HG02885 (cell line): ENCODE data around the gene CERS1.

Source experiments
- ATAC-seq: cut with Tn5 transposase; IDR thresholded peaks from one replicate; pipeline ENCODE4 v1.9.1; 2021; ENCODE audit warnings: mild to moderate bottlenecking; ENCODE audit not compliant: unreplicated experiment, poor library complexity

Gene CERS1

DNA sequence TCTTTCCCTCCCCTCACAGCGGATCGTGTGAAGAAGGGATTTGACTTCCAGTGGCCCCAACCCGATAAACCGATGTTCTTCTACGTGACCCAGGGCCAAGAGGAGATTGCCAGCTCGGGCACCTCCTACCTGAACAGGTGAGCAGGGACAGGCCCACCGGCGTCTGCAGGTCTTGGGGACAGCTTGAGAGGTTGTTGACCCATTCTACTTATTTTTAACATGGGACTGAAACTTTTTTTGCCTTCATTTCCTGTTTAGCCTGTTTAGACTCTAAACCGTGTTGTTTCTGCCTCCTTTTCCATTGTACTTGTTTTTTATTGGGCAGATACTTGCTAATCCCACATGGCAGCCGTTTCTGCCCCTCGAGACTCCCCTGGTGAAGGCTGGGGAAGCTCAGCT lies 35.7 kb downstream of the CERS1 start:
- no peak for ATAC-seq

DNA sequence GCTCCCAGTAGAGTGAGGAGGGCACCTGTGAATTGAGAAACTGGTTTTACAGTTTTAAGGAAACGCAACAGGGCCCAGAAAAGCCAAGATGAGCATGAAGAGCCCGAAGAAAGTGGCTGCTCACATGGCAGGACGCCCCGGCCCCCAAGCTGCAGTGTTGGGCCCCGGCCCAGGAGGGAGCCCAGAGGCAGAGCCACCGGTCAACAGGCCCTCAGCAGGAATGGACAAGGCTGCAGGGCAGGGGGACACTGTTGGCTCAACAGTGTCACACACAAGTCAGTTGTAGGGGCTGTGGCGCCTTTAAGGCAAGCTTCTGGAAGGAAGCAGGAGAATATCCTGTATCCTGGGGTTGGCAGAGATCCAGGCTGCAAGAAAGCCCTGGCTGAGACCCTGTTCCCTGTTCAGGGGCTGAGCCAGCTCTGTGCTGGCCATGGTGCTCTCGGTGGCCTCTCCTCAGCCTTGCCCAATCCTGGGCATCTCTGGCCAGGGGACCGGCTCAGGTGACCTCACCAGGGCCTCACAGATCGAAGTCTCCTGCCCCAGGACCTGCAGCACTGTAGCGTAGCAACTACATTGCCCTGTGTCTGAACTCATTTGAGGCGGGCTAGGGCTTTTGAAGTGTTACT lies 36.2 kb downstream of the CERS1 start:
- no peak for ATAC-seq

DNA sequence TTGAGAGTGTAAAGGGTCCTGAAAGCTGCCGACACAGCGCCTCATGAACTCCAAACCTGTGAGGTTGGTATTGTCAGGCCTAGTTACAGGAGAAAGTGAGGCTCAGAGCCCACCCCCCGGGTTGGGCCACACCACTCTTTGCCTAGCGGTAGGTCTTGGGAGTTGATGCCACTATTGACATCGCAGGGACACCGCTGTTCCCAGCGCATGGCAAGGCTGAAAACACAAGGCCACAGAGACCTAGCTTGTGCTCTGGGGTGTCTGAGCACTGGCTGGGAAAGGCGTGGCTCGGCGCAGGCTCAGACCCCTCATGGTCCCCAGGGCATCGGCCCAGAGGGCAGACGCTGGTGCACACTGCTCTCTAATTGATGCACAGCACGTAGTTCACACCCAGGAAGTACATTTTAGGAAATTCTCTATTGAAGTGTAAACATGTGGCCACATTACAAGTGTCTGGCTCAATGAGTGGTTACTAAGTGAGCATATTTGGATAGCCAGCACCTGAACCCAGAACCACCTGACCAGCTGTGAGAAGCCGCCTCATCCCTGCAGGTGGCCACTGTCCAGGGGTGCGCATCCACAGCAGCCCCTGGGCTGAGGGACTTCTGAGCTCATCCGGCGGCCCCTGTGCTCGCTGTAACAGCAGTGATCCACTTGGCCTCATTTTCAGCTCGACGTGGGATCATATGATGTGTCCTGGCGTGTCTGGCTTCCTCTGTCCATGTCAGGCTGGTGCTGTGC lies 36.9 kb downstream of the CERS1 start:
- ATAC-seq, result no peak

DNA sequence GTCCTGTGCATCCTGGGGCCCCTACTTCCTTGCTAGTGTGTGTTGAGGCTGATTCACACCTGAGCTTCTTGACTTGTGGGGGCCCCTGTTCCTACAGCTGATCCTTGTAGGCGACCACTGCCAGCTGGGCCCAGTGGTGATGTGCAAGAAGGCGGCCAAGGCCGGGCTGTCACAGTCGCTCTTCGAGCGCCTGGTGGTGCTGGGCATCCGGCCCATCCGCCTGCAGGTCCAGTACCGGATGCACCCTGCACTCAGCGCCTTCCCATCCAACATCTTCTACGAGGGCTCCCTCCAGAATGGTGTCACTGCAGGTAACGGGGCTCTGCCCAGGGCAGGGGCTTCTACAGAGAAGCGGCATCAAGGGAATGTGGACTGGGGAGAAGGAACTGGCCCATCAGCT lies 38.7 kb downstream of the CERS1 start:
- no peak for ATAC-seq

DNA sequence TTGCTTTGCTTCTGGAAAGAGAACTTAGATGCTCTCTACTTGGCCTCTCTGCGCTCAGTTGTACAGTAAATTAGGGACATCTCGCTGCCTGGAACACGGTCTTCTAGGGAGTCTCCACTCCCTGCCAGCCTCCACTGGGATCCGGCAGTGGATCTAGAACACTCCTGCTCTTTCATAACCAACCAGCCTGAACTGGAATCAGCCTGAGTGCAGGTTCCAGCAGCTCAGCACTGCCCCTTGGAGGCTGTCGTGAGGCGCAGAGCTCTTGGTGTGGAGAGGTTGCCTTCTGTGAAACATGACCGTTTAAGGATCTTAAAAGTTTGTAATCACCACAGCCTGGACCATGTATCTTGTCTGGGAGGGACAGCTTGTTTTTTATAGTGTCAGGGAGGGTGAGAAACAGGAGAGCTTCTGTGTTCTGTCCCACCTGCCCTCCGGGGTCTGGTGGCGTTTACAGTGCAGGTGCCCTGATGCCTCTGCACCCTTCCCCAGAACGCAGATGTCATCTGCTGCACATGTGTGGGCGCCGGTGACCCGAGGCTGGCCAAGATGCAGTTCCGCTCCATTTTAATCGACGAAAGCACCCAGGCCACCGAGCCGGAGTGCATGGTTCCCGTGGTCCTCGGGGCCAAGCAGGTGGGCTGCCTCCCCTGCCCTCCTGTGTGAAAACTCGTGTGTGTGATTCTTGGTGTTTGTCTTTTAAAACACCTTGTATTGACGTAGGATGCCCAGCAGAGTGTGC lies 39.4 kb downstream of the CERS1 start:
- ATAC-seq, result no peak

DNA sequence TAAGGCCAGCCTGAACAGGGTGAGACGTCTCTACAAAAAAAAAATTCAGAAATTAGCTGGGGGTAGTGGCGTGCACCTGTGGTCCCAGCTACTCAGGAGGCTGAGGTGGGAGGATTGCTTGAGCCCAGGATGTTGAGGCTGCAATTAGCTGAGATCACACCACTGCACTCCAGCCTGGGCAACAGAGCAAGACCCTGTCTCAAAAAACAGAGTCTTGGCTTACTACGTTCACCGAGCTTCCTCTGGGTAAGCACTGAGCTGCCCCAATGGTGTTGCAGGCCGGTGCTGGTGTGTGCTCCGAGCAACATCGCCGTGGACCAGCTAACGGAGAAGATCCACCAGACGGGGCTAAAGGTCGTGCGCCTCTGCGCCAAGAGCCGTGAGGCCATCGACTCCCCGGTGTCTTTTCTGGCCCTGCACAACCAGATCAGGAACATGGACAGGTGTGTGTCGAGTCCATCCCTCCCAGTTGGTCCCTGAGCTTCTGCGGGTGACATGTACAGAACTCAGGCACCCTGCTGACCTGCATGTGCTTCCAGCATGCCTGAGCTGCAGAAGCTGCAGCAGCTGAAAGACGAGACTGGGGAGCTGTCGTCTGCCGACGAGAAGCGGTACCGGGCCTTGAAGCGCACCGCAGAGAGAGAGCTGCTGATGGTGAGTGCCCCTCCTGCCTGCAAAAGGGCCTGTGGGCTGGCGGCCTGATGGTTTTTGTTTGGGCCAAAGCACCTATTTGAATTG lies 40.1 kb downstream of the CERS1 start:
- ATAC-seq, result no peak

DNA sequence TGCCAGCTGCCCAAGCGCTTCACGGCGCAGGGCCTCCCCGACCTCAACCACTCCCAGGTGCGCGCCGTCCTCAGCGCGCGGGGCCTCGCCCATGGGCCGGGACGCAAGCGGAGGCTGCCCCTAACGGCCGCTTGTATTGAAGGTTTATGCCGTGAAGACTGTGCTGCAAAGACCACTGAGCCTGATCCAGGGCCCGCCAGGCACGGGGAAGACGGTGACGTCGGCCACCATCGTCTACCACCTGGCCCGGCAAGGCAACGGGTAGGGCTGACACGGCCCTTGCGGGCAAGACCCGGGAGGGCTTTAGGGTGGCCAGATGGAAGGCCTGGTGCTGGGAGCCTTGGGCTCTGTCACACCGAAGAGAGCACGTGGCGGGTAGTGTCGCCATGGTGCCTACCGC lies 41.0 kb downstream of the CERS1 start:
- ATAC-seq, result no peak

DNA sequence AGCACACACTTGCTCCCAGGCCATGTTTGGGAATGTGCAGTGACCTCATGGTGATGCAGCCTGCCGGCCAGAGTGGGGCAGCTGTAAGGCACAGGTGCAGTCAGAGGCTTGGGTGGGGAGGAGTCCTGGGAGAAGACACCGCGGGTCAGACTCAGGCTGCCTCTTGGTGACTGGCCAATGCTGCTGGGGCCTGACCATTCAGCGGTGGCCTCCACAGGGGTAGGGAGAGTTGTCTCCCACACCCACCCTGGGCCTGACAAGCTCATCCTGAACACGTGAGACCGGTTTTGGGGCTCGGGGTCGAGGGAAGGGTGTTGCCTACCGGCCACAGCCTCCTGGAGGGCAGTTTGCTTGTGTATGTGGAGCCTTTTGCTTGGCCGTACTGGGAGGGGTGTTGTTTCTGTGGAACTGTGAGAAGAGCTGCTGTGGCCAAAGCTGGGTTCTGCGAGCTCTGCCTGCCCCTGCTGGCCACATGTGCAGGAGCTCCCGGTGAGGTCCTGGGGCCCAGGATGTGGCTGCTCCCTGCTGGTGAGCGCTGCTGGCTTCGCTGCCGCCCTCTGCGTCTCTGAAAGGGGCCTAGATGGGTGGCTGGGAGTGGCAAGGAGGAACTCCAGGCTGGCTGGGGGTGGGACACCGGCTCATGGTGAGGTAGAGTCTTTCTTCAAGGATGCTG lies 42.1 kb downstream of the CERS1 start:
- ATAC-seq, result no peak

DNA sequence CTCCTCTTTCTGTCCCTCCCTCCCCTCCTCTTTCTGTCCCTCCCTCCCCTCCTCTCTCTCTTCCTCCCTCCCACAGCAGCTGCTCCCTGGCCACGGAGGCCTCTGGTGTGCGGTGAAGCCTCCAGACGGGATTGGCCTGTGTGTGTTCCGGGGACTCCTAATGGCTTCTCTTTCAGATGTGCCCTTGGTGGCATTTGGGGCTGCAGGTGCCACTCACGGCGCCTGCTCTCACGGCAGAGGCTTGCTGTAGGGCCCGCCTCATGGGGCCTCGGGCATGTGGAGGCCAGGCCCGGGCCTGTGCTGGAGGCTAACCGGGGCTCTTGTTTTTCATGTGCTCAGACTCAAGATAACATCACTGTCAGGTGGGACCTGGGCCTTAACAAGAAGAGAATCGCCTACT lies 43.3 kb downstream of the CERS1 start:
- ATAC-seq, result no peak

DNA sequence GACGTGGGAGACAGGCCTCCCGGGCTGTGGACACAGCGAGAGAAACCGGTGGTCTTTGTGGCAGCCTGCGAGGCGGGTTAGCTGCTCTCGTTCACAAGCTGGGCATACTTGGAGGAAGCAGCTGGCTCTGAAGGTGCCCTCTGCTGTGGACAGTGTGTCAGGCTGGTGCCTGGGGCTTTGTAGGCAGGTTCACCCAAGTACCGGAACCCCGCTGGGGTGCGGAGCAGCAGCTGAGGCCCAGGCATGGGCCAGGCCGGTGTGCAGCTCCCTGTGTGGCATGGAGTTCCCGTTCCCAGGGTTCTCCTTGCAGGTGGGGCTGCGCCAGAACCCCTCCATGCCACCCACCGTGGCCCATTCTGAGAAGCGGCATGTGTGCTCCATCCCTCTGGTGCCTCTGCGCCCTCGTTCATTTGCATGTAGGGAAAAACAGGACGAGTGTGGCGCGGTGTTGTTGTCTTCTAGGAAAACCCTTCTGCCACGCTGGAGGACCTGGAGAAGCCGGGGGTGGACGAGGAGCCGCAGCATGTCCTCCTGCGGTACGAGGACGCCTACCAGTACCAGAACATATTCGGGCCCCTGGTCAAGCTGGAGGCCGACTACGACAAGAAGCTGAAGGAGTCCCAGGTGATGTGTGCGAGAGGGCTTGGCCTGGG lies 44.2 kb downstream of the CERS1 start:
- ATAC-seq, result no peak

DNA sequence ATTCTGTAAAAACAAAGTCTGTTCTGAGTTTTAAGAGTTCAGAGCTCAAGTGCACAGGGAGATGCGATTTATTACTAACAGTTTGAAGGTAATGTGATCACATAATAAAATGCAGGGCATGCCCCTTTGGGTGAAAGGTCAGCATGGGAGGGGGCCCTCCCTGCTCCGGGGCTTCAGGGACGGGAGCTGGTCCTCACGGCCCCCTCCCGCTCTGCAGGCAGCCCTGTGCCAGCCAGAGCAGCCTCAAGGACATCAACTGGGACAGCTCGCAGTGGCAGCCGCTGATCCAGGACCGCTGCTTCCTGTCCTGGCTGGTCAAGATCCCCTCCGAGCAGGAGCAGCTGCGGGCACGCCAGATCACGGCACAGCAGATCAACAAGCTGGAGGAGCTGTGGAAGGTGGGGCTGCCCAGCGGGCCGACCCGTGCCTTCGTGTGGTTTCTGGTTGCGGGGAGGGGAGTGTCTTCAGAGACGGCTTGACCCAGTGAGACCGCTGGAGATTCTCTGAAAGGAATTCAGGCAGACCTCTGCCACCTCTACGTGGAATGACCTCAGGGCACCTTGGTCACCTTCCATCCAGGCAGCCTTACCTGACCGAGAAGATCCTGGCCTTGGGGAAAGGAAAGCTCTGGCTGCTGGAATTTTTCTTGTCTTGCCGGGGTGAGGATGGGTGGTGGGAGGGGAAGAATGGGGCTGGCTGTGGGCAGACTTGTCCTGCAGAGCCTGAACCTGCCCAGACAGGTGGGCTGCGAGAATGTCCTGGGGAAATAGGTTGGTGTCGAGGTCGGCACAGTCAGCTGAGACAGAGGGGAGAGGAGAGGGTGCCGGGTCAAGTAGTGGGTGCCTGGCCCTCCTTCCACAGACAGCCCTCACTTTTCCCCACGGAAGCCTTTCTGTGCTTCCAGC lies 45.2 kb downstream of the CERS1 start:
- ATAC-seq, result no peak

DNA sequence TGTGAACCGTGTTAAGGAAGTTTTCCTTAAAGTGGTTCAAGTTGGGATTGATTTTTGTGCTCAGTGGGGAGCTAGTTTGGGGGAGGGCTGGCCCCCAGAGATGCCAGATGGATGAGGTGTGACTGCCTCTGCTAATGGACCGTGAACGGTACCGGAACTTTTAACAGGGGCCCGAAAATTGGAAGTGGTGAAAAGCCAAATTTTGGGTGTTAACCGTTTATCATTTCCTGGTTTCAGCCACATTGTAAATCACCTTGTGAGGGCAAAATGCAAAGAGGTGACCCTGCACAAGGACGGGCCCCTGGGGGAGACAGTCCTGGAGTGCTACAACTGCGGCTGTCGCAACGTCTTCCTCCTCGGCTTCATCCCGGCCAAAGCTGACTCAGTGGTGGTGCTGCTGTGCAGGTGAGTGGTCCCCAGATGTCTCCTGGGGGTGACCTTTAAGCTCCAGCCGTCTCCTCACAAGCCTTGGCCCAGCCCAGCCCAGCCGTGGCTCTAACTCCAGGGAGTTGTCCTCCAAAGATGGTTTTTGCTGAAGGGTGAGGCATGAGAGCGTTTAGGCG lies 46.0 kb downstream of the CERS1 start:
- no peak for ATAC-seq

DNA sequence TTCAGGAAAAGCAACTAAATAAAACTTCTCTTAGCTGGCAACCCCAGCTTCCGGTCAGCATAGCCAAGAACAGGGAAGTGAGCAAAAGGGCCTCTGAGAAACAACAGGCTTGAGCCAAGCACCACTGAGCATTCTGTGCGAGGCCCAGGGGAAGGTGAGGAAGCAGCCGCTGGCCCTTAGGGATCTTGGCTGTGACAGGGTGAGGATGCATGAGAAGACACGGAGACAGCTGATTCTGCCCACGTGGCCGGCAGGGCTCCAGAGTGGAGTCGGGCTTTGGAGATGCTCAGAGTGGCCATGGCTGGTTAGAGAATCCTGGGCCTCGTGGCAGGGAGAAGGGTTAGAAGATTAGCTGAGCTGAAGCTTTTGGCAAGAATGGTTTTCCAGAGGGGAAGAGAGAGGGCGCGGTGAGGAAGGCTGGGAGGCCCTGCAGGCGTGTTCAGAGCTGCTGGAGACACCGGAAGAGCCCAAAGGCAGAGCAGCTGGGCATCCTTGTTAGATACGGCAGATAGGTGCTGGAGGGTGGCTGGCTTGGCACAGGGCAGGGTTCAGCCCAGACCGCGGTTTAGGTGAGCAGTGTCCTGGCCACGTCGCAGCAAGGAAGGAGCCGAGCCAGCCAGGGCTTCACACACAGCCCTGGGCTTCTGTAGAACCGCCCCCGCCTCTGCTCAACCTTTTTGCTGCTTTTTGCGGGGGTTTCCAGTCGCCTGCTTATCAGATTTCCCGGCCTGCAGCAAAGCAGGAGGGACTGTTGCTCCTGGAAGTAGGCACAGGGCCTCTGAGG lies 46.9 kb downstream of the CERS1 start:
- ATAC-seq, result no peak

DNA sequence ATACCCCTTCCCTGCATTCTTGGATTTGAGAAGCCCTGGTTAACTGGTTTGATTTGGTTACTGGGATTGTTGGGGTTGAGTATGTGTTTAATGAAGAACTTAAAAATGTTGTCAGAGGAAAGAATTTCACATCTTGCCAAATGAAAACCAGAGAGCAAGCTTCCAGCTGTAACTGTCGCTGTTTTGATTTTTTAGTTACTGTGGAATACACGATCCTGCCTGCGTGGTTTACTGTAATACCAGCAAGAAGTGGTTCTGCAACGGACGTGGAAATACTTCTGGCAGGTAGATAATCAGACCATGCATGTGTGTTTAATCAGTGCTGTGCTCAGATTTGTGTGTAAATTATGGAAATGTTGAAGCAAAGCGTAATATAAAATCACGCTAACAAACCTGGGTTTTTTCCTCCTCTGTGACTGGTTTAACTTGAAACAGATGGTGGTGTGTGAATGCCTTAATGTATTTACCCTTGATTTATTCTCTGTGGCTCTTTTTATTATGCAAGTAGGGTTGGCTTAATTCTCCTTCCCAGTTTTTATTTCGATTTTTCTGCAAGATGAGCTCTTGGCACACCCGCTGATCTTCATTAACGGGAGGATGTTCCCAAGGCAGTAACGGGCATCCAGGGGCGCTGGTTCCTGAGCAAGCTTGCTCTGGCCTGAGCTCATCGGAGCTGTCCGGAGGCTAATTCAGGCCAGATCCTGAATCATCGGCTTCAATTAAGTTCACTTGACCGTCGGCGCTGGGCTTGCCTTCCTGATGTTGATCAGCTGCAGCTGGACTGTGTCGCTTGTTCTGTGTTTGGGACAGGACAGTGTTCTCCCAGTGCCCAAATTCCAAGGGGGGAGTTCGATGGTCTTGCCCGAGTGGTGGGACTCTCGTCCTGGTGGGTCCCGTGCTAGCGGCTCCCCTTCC lies 48.2 kb downstream of the CERS1 start:
- no peak for ATAC-seq

DNA sequence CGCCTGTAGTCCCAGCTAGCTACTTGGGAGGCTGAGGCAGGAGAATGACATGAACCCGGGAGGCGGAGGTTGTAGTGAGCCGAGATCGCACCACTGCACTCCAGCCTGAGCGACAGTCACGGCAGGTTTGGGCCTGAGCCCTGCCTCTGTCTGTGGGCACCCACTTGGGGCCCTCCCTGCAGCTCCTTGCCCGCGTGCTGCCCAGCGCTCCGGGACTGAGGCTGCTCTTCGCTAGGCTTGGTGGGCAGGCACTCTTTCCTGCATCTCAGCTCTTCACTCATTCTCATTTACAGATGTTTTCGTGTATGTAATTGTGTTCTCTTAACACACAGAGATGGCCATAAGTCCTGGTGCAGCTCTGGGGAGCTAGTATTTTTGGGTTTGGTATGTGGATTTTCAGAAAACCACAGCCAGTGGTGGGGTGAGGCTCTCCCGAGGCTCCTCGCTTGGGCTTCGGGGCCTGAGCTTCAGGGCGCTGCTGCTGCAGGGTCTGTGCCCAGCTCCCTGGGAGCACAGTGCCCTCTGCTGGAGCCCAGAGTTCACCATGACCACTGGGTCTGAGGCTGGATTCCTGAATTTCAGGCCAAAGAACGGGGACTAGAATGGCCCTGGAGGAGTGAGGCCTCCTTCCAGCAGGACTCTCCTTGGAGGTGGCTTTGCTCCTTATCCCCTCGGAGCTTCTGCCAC lies 49.0 kb downstream of the CERS1 start:
- no peak for ATAC-seq

DNA sequence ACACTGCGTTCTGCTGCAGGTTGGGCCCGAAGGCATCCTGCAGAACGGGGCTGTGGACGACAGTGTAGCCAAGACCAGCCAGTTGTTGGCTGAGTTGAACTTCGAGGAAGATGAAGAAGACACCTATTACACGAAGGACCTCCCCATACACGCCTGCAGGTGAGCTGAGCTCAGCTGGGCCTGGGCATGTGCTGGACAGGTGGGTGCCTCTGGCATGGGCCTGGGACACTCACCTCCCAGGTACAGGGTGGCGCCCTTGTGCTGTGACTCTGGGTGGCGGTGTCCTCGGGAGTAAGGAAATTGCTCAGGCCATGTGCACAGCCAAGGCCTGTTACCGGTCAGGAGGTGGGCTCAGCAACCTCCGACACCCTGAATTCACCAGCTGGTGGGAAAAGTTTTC lies 50.0 kb downstream of the CERS1 start:
- ATAC-seq, result no peak
